Measurements from ENCODE around the gene RASGEF1B.

Gene RASGEF1B

DNA sequence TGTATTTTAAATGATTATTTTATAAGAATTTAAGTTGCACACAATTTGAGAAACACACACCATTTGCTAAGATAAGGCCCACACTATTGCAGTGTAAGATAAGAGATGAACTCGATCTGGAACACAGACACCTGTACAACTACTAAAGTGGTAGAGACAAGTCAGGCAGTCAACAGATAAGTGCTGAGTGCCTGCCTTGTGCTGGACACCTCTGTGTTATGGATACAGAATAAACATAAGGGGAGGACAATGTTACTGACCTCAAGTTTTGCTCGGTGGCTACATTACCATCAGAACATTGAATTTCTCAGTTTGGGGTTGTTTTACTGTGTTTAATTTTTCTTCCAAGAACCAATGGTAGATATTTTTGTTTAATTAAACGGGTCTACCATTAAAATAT lies 74.1 kb downstream of the RASGEF1B start:
- DNase-seq (ENCODE audit: low spot score) = no peak

GRCh38 chr4:81395239-81395638 lies 76.5 kb downstream of the RASGEF1B start:
- no peak for DNase-seq (ENCODE audit: low spot score)

- DNase-seq (ENCODE audit: low spot score) = no peak
These were observed 79.5 kb downstream of the RASGEF1B start for GRCh38 chr4:81392164-81392563.

DNA sequence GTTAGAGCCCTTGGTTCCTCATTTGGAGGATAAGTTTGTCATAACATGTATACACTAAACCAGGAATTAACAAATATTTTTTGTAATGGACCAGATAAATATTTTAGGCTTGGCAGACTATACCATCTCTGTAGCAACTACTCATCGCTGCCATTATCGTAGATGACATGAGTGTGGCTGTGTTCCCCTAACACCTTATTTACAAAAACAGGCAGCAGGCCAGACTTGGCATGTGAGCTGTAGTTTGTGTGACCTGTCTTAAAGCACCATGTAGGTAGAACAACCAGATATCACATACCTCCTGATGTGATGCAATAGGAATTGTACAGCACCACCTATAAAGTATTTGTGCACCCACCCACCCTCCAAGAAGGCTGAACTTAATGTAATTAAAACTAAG lies 82.0 kb downstream of the RASGEF1B start:
- DNase-seq (ENCODE audit: low spot score) = no peak

- DNase-seq (ENCODE audit: low spot score) = no peak
These were observed 91.3 kb downstream of the RASGEF1B start for GRCh38 chr4:81380437-81380836.

GRCh38 chr4:81378386-81378785 lies 93.3 kb downstream of the RASGEF1B start:
- DNase-seq (ENCODE audit: low spot score) = no peak

DNA sequence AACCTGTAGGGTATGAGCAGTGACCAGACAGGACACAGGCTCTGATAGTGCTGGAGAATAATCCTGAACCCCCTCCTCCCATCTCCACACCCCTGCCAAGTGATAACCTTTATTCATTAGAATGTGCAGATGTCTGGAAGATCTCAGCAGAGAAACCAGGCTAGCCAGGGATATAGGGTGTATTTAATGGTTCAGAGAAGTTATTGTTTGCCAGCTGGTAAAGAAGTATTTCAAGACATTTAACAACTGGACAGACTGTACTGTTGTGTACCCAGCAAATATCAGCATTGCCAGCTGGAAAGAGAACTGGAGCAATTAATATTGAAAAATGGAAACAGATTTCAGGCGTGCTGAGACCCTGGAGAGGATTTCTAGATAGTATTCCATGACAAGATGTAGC lies 94.5 kb downstream of the RASGEF1B start:
- DNase-seq (ENCODE audit: low spot score) = no peak

DNA sequence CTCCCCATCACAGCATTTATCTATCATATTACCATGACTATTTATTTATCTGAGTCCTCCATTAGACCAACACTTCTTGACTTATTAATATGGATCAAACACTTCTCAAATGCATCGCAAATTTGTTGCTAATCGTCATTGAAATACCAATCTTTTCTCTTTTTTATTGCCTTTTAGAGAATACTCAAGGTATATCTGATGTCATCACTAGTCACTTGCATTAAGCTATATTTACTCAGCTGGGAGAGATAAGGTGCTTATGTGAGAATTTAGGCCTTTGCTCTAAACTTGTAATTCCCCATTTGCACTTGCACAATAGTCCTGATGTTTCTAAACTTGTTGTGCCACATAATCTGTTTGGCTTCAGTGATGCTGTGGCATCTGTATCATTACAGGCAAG lies 95.0 kb downstream of the RASGEF1B start:
- no peak for DNase-seq (ENCODE audit: low spot score)

All from germinal center (tissue), 1 donor.